HEK293 (cell line): ENCODE data around the gene NDUFS8.

Experiments used
- BCL11A ChIP-seq: fragments of 450-650 bp; formaldehyde crosslinking; IDR thresholded peaks from 2 replicates; pipeline ENCODE4 v1.5.1; 2016; ENCODE audit warnings: low read depth, missing biosample characterization, missing genetic modification characterization
- GLI2 ChIP-seq: fragments of 450-650 bp; formaldehyde crosslinking; IDR thresholded peaks from 2 replicates; pipeline ENCODE4; 2017; ENCODE audit warnings: missing biosample characterization, missing genetic modification characterization, low read depth, borderline replicate concordance
- GLI4 ChIP-seq: fragments of 450-650 bp; formaldehyde crosslinking; IDR thresholded peaks from 2 replicates; pipeline ENCODE4 v1.5.1; 2016; ENCODE audit warnings: missing biosample characterization, missing genetic modification characterization
- KLF7 ChIP-seq: fragments of 450-650 bp; formaldehyde crosslinking; IDR thresholded peaks from 2 replicates; pipeline ENCODE4 v1.5.1; 2016; ENCODE audit warnings: missing biosample characterization, missing genetic modification characterization, borderline replicate concordance
- REPIN1 ChIP-seq: fragments of 450-650 bp; formaldehyde crosslinking; IDR thresholded peaks from 2 replicates; pipeline ENCODE4 v1.5.1; 2017; ENCODE audit warnings: missing biosample characterization, missing genetic modification characterization, low read depth
- ZNF274 ChIP-seq, 2 experiments: fragments of 200-500 bp in 1 of 2; fragments of 450-650 bp in 1 of 2; sonication (Bioruptor generic) in 1 of 2; formaldehyde crosslinking in 1 of 2; IDR thresholded peaks; 2 replicates each; pipeline versions ENCODE4 v1.5.1 to v1.6.1; 2014 to 2016; ENCODE audit warnings: borderline replicate concordance in 1 of 2, inconsistent platforms in 1 of 2, low read length in 1 of 2, missing biosample characterization in 1 of 2, missing genetic modification characterization in 1 of 2
- ZNF354C ChIP-seq: fragments of 450-650 bp; formaldehyde crosslinking; IDR thresholded peaks from 2 replicates; pipeline ENCODE4 v1.5.1; 2016; ENCODE audit warnings: missing biosample characterization, missing genetic modification characterization, low read depth, borderline replicate concordance
- ZNF561 ChIP-seq: fragments of 450-650 bp; IDR thresholded peaks from 2 replicates; pipeline ENCODE4 v1.5.1; 2018; ENCODE audit warnings: missing biosample characterization, missing genetic modification characterization, borderline replicate concordance
- ZNF707 ChIP-seq: fragments of 450-650 bp; formaldehyde crosslinking; IDR thresholded peaks from 2 replicates; pipeline ENCODE4 v1.5.1; 2016; ENCODE audit warnings: missing biosample characterization, missing genetic modification characterization
- ZNF792 ChIP-seq: fragments of 450-650 bp; formaldehyde crosslinking; IDR thresholded peaks from 2 replicates; pipeline ENCODE4 v1.5.1; 2016; ENCODE audit warnings: missing biosample characterization, missing genetic modification characterization
- TF ChIP-seq, protein P1 (sequence below): fragments of 450-650 bp; formaldehyde crosslinking; IDR thresholded peaks from 2 replicates; pipeline ENCODE4 v1.5.1; 2016; ENCODE audit warnings: missing biosample characterization, missing genetic modification characterization
- TF ChIP-seq, protein P2 (sequence below): sonication (generic); formaldehyde crosslinking; IDR thresholded peaks from 2 replicates; pipeline ENCODE4 v1.8.1; 2022; ENCODE audit warnings: mild to moderate bottlenecking, moderate library complexity, missing genetic modification reagents
- TF ChIP-seq, protein P3 (sequence below): fragments of 450-650 bp; formaldehyde crosslinking; IDR thresholded peaks from 2 replicates; pipeline ENCODE4 v1.5.1; 2017; ENCODE audit warnings: missing biosample characterization, missing genetic modification characterization
- TF ChIP-seq, protein P4 (sequence below): fragments of 450-650 bp; formaldehyde crosslinking; IDR thresholded peaks from 2 replicates; pipeline ENCODE4 v1.5.1; 2016; ENCODE audit warnings: missing biosample characterization, missing genetic modification characterization

DNA sequence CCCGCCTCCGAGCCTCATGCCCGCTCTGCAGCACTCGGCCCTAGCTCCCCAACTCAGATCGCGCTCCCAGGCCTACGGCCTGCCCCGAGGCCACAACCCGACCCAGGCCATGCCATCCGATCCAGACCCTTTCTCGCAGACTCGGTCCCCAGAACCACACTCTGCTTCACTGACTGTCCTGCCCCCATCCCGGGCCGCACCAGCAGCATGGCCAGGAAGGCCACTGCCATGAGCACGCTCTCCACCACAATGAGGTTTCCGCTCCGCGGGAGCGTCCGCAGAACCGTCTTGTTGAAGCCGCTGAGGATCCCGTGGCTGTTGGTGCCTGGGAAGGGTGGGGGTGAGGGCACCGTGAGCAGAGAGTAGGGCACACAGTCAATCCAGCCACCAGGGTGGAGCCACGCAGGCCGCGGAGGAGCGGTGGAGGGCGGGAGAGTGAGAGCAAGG, 33.0 kb upstream of the NDUFS8 start:
- no peak for TF ChIP-seq ZNF354C (tag by site-specific recombination)
- TF ChIP-seq KLF7 (tag by site-specific recombination) = no peak
- TF ChIP-seq, protein P1, sequence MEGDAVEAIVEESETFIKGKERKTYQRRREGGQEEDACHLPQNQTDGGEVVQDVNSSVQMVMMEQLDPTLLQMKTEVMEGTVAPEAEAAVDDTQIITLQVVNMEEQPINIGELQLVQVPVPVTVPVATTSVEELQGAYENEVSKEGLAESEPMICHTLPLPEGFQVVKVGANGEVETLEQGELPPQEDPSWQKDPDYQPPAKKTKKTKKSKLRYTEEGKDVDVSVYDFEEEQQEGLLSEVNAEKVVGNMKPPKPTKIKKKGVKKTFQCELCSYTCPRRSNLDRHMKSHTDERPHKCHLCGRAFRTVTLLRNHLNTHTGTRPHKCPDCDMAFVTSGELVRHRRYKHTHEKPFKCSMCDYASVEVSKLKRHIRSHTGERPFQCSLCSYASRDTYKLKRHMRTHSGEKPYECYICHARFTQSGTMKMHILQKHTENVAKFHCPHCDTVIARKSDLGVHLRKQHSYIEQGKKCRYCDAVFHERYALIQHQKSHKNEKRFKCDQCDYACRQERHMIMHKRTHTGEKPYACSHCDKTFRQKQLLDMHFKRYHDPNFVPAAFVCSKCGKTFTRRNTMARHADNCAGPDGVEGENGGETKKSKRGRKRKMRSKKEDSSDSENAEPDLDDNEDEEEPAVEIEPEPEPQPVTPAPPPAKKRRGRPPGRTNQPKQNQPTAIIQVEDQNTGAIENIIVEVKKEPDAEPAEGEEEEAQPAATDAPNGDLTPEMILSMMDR (tag by site-specific recombination) = no peak
- TF ChIP-seq, protein P2, sequence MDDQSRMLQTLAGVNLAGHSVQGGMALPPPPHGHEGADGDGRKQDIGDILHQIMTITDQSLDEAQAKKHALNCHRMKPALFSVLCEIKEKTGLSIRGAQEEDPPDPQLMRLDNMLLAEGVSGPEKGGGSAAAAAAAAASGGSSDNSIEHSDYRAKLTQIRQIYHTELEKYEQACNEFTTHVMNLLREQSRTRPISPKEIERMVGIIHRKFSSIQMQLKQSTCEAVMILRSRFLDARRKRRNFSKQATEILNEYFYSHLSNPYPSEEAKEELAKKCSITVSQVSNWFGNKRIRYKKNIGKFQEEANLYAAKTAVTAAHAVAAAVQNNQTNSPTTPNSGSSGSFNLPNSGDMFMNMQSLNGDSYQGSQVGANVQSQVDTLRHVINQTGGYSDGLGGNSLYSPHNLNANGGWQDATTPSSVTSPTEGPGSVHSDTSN (CRISPR knock-in tag) = no peak
- no peak for TF ChIP-seq GLI4 (tag by site-specific recombination)
- no peak for TF ChIP-seq ZNF561 (tag by site-specific recombination)
- TF ChIP-seq, protein P3, sequence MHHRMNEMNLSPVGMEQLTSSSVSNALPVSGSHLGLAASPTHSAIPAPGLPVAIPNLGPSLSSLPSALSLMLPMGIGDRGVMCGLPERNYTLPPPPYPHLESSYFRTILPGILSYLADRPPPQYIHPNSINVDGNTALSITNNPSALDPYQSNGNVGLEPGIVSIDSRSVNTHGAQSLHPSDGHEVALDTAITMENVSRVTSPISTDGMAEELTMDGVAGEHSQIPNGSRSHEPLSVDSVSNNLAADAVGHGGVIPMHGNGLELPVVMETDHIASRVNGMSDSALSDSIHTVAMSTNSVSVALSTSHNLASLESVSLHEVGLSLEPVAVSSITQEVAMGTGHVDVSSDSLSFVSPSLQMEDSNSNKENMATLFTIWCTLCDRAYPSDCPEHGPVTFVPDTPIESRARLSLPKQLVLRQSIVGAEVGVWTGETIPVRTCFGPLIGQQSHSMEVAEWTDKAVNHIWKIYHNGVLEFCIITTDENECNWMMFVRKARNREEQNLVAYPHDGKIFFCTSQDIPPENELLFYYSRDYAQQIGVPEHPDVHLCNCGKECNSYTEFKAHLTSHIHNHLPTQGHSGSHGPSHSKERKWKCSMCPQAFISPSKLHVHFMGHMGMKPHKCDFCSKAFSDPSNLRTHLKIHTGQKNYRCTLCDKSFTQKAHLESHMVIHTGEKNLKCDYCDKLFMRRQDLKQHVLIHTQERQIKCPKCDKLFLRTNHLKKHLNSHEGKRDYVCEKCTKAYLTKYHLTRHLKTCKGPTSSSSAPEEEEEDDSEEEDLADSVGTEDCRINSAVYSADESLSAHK (tag by site-specific recombination) = no peak
- TF ChIP-seq GLI2 = no peak
- no peak for TF ChIP-seq ZNF707 (tag by site-specific recombination)
- TF ChIP-seq, protein P4, sequence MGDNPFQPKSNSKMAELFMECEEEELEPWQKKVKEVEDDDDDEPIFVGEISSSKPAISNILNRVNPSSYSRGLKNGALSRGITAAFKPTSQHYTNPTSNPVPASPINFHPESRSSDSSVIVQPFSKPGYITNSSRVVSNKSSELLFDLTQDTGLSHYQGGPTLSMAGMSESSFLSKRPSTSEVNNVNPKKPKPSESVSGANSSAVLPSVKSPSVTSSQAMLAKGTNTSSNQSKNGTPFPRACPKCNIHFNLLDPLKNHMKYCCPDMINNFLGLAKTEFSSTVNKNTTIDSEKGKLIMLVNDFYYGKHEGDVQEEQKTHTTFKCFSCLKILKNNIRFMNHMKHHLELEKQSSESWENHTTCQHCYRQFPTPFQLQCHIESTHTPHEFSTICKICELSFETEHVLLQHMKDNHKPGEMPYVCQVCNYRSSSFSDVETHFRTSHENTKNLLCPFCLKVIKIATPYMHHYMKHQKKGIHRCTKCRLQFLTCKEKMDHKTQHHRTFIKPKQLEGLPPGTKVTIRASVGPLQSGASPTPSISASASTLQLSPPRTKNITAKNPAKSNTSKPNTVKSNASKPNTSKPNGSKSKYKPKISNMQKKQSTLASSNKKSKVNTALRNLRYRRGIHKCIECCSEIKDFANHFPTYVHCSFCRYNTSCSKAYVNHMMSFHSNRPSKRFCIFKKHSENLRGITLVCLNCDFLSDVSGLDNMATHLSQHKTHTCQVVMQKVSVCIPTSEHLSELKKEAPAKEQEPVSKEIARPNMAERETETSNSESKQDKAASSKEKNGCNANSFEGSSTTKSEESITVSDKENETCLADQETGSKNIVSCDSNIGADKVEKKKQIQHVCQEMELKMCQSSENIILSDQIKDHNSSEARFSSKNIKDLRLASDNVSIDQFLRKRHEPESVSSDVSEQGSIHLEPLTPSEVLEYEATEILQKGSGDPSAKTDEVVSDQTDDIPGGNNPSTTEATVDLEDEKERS (tag by site-specific recombination) = no peak
- TF ChIP-seq ZNF274 (IDR thresholded peaks at IDR 0.05; ENCODE audit: low read length) = no peak
- TF ChIP-seq ZNF274 (tag by site-specific recombination; IDR thresholded peaks at IDR 0.05; ENCODE audit: borderline replicate concordance) = no peak
- TF ChIP-seq ZNF792 (tag by site-specific recombination) = no peak
- TF ChIP-seq BCL11A (tag by site-specific recombination) = no peak
- TF ChIP-seq REPIN1 (tag by site-specific recombination) = no peak
